ENCODE data around the gene DCC.

The DCC gene

GRCh38 chr18:52888014-52888413 is 548.0 kb downstream of the DCC start:
- TF ChIP-seq GATA3 (IDR thresholded peaks at IDR 0.05; ENCODE audit: low read depth, low read length), result no peak
- TF ChIP-seq GATA2 (IDR thresholded peaks at IDR 0.05; ENCODE audit: low read depth, low read length), result no peak

- TF ChIP-seq GATA2 (IDR thresholded peaks at IDR 0.05; ENCODE audit: low read depth, low read length), result no peak
- TF ChIP-seq GATA3 (IDR thresholded peaks at IDR 0.05; ENCODE audit: low read depth, low read length), result no peak
Measured at GRCh38 chr18:52894801-52895200, 554.8 kb downstream of the DCC start.

DNA sequence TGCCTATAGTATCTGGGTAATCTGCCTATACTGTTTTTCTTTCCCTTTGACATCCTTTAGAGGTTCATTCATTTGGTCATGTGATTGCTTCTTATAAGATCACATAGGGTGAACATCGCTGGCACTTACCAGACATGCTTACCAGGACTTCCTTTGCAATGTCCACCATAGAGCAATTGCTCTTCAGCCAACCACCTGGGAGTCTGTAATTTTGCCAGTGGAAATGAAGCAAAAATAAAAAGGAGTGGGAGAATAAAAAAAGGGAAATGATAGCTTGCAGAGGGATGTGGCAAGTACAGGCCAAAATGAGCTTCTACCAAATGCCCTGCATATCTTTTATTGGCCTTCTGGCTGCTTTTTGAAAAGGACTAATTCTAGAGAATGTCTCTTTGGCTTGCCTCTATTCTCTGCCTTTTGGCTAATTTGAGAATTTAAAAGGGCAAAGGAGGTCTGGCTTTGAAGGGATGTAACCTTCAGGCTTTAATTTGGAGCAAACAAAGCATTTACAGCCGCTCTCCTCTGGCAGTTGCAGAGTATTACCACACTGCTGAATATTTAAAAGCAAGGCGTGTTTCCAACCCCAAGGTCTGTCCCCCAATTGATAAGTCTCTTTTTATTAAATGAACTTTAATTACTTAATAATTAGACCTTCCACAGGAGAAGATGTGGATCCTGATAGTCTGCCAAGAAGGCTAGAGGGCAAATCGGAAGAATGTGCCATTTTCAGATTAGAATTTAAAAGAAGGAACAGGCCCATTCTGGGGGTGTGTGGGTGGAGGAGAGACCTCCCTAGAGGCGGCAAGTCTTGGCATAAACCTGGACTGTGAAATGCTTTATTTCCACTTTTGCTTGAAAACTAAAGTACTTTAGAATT is 557.9 kb downstream of the DCC start:
- no peak for TF ChIP-seq GATA3 (IDR thresholded peaks at IDR 0.05; ENCODE audit: low read depth, low read length)
- no peak for TF ChIP-seq GATA2 (IDR thresholded peaks at IDR 0.05; ENCODE audit: low read depth, low read length)

- TF ChIP-seq GATA2 (IDR thresholded peaks at IDR 0.05; ENCODE audit: low read depth, low read length) (no peak), GATA3 (IDR thresholded peaks at IDR 0.05; ENCODE audit: low read depth, low read length) (no peak)
Measured at GRCh38 chr18:52898485-52899058, 558.6 kb downstream of the DCC start.

GRCh38 chr18:52902188-52902587 is 562.2 kb downstream of the DCC start:
- TF ChIP-seq GATA2 (IDR thresholded peaks at IDR 0.05; ENCODE audit: low read depth, low read length) (no peak), GATA3 (IDR thresholded peaks at IDR 0.05; ENCODE audit: low read depth, low read length) (no peak)

GRCh38 chr18:52903857-52904256 is 563.9 kb downstream of the DCC start:
- TF ChIP-seq GATA3 (IDR thresholded peaks at IDR 0.05; ENCODE audit: low read depth, low read length), result no peak
- TF ChIP-seq GATA2 (IDR thresholded peaks at IDR 0.05; ENCODE audit: low read depth, low read length), result no peak

- TF ChIP-seq GATA2 (IDR thresholded peaks at IDR 0.05; ENCODE audit: low read depth, low read length) (no peak), GATA3 (IDR thresholded peaks at IDR 0.05; ENCODE audit: low read depth, low read length) (no peak)
Measured at GRCh38 chr18:52907543-52908308, 567.7 kb downstream of the DCC start.

GRCh38 chr18:52914148-52914547 is 574.2 kb downstream of the DCC start:
- no peak for TF ChIP-seq GATA3 (IDR thresholded peaks at IDR 0.05; ENCODE audit: low read depth, low read length)
- TF ChIP-seq GATA2 (IDR thresholded peaks at IDR 0.05; ENCODE audit: low read depth, low read length), result no peak

- no peak for TF ChIP-seq GATA3 (IDR thresholded peaks at IDR 0.05; ENCODE audit: low read depth, low read length)
- no peak for TF ChIP-seq GATA2 (IDR thresholded peaks at IDR 0.05; ENCODE audit: low read depth, low read length)
Measured at GRCh38 chr18:52920665-52921064, 580.7 kb downstream of the DCC start.

GRCh38 chr18:52933356-52933755 is 593.4 kb downstream of the DCC start:
- TF ChIP-seq GATA3 (IDR thresholded peaks at IDR 0.05; ENCODE audit: low read depth, low read length) (no peak), GATA2 (IDR thresholded peaks at IDR 0.05; ENCODE audit: low read depth, low read length) (no peak)

- TF ChIP-seq GATA3 (IDR thresholded peaks at IDR 0.05; ENCODE audit: low read depth, low read length) (no peak), GATA2 (IDR thresholded peaks at IDR 0.05; ENCODE audit: low read depth, low read length) (no peak)
Measured at GRCh38 chr18:52936931-52937330, 596.9 kb downstream of the DCC start.

DNA sequence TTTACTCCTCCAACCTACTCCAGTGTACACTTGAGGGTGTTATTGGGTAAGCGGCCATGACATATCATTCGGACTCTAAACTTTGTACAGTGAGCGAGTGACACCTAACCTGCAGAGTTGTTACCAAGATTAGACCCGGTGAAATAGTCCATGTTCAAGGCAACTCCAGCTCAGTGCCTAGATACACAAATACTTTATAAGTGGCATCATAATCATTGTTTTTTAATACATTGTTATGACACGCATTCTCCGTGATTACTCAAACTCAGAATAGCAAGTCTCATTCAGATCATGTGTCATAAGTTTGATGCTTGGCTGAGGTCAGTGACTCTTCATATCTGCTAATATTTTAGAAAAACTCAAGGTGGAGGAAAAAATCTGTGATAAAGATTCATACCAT is 597.8 kb downstream of the DCC start:
- TF ChIP-seq GATA3 (IDR thresholded peaks at IDR 0.05; ENCODE audit: low read depth, low read length) (no peak), GATA2 (IDR thresholded peaks at IDR 0.05; ENCODE audit: low read depth, low read length) (no peak)

DNA sequence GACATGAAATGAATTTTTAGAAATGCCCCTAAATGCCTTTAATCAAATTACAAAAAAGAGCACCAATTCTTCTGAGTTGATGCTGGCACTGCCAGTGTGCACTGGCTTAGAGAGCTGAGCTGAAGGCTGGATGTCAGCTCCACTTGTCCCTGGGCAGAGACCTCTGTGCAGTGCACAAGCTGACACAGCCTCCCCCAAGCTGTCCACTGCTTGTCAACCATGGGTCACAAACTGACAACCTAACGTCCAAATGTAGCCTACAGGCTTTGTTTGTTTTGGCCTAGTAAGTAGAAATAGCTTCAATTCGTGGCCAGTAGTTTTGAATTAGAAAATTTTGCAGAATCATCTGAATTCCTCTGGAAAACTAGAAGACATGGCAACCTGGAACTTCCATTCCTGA is 605.6 kb downstream of the DCC start:
- TF ChIP-seq GATA3 (IDR thresholded peaks at IDR 0.05; ENCODE audit: low read depth, low read length), result no peak
- TF ChIP-seq GATA2 (IDR thresholded peaks at IDR 0.05; ENCODE audit: low read depth, low read length), result no peak

GRCh38 chr18:52948868-52949444 is 609.0 kb downstream of the DCC start:
- TF ChIP-seq GATA3 (IDR thresholded peaks at IDR 0.05; ENCODE audit: low read depth, low read length) (no peak), GATA2 (IDR thresholded peaks at IDR 0.05; ENCODE audit: low read depth, low read length) (no peak)
